K562 (cell line): ENCODE results near the gene GALNT7. TPM values are rescaled to one million over a fixed set of nuclear protein-coding genes. Genes with fewer than 3 reads are reported as not detected.

ENCODE experiments used
- CREBBP ChIP-seq: IDR thresholded peaks from one replicate; pipeline ENCODE4 v1.6.1; 2012; ENCODE audit warnings: low read depth, mild to moderate bottlenecking, control low read depth, inconsistent platforms, low read length
- ERF ChIP-seq: fragments of 450-650 bp; formaldehyde crosslinking; IDR thresholded peaks from 2 replicates; pipeline ENCODE4 v1.4.0; 2020; ENCODE audit warnings: mild to moderate bottlenecking, mixed read lengths
- KAT8 ChIP-seq: fragments of 450-650 bp; IDR thresholded peaks from 2 replicates; pipeline ENCODE4 v1.6.1; 2016; ENCODE audit warnings: low read depth, mild to moderate bottlenecking
- NCOA4 ChIP-seq: fragments of 450-650 bp; IDR thresholded peaks from 2 replicates; pipeline ENCODE4 v1.6.1; 2018; ENCODE audit warnings: mild to moderate bottlenecking; ENCODE audit not compliant: partially characterized antibody
- PPARD ChIP-seq: fragments of 250-450 bp; sonication (Bioruptor Pico); IDR thresholded peaks from 2 replicates; pipeline ENCODE4 v1.8.0; 2022; ENCODE audit warnings: inconsistent platforms, mild to moderate bottlenecking, moderate library complexity
- RFX7 ChIP-seq: fragments of 250-450 bp; sonication (Bioruptor Pico); IDR thresholded peaks from 2 replicates; pipeline ENCODE4 v1.5.1; 2021; ENCODE audit warnings: mild to moderate bottlenecking
- ZBTB7A ChIP-seq: IDR thresholded peaks from 2 replicates; pipeline ENCODE4 v1.6.1; 2011; ENCODE audit warnings: low read depth, mild to moderate bottlenecking, low read length, moderate library complexity, borderline replicate concordance; ENCODE audit not compliant: control insufficient read depth
- ZC3H4 ChIP-seq: sonication (generic); formaldehyde crosslinking; IDR thresholded peaks from 2 replicates; pipeline ENCODE4 v1.9.0; 2021; ENCODE audit warnings: missing genetic modification reagents, borderline replicate concordance
- polyA plus RNA-seq, 8 experiments: library from polyadenylated mRNA; depleted of rRNA in 4 of 8; stranded (reverse) in 5 of 8; unstranded in 3 of 8; fragments of >200 nt; fragmentation: Nextera tagmentation in 2 of 8; fragmentation: Illumina TruSeq in 1 of 8; extraction: Ambion mirVana in 2 of 8; extraction: Trizol in 1 of 8; gene quantifications; 2 replicates each; pipeline versions ENCODE4 v1.2.1 to v1.2.3, GENCODE V29; 2011 to 2014; ENCODE audit warnings: inconsistent platforms in 1 of 8, missing spikeins in 1 of 8
- total RNA-seq, 7 experiments: library from RNA; depleted of rRNA in 6 of 7; stranded (reverse); fragments of >200 nt in 6 of 7; fragmentation: Illumina TruSeq in 2 of 7; extraction: Trizol in 2 of 7; gene quantifications; 2 replicates each; pipeline versions ENCODE4 v1.2.1 to v1.2.3, GENCODE V29; 2011 to 2021; ENCODE audit warnings: low replicate concordance in 1 of 7
- TF ChIP-seq, protein P1 (sequence below): fragments of 200-600 bp; sonication (generic); IDR thresholded peaks from one replicate; pipeline ENCODE4 v1.6.1; 2012; ENCODE audit warnings: mild to moderate bottlenecking, low read depth, low read length, inconsistent platforms
- TF ChIP-seq, protein P2 (sequence below): fragments of 450-650 bp; IDR thresholded peaks from 2 replicates; pipeline ENCODE4 v1.6.1; 2017; ENCODE audit warnings: antibody characterized with exemption, mild to moderate bottlenecking
- TF ChIP-seq, protein P3 (sequence below): fragments of 450-650 bp; IDR thresholded peaks from 2 replicates; pipeline ENCODE4 v1.6.1; 2016

GALNT7 gene
- total and polyA plus RNA-seq, 9 of the 15 experiments (the other 6 are each of a cell fraction or from before 2014, with no cell fraction given), result 16.7 to 38.7 (median 31.1) TPM

DNA sequence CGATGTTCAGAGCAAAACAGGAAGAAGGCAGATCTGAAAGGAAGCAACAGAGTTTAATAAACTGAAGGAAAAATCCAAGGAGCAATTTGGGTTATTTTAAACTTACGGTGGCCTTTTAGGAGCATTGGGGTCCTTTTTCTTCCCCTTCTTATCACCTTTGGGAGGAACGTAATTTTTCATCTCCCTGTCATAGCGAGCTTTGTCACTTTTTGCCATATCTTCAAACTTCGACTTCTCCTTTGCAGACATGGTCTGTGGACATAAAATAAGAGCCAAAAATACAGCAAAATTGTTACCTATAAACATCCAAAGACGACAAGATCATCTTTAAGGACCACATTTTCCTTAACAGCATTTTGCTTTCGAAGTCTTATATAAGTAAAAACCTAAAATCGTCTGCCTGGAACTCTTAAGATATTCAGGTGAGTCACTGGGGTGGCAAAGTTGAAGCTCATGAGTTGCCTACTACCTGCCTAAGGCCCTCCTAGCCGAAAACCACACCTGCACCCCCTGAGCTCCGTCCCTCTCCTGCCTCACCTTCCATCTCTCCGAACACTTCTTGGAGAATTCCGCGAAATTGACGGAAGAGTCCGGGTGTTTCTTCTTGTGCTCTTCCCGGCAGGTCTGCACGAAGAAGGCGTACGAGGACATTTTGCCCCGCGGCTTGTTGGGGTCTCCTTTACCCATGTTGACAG lies 164.5 kb downstream of the GALNT7 start (continued):
- TF ChIP-seq, protein P1, sequence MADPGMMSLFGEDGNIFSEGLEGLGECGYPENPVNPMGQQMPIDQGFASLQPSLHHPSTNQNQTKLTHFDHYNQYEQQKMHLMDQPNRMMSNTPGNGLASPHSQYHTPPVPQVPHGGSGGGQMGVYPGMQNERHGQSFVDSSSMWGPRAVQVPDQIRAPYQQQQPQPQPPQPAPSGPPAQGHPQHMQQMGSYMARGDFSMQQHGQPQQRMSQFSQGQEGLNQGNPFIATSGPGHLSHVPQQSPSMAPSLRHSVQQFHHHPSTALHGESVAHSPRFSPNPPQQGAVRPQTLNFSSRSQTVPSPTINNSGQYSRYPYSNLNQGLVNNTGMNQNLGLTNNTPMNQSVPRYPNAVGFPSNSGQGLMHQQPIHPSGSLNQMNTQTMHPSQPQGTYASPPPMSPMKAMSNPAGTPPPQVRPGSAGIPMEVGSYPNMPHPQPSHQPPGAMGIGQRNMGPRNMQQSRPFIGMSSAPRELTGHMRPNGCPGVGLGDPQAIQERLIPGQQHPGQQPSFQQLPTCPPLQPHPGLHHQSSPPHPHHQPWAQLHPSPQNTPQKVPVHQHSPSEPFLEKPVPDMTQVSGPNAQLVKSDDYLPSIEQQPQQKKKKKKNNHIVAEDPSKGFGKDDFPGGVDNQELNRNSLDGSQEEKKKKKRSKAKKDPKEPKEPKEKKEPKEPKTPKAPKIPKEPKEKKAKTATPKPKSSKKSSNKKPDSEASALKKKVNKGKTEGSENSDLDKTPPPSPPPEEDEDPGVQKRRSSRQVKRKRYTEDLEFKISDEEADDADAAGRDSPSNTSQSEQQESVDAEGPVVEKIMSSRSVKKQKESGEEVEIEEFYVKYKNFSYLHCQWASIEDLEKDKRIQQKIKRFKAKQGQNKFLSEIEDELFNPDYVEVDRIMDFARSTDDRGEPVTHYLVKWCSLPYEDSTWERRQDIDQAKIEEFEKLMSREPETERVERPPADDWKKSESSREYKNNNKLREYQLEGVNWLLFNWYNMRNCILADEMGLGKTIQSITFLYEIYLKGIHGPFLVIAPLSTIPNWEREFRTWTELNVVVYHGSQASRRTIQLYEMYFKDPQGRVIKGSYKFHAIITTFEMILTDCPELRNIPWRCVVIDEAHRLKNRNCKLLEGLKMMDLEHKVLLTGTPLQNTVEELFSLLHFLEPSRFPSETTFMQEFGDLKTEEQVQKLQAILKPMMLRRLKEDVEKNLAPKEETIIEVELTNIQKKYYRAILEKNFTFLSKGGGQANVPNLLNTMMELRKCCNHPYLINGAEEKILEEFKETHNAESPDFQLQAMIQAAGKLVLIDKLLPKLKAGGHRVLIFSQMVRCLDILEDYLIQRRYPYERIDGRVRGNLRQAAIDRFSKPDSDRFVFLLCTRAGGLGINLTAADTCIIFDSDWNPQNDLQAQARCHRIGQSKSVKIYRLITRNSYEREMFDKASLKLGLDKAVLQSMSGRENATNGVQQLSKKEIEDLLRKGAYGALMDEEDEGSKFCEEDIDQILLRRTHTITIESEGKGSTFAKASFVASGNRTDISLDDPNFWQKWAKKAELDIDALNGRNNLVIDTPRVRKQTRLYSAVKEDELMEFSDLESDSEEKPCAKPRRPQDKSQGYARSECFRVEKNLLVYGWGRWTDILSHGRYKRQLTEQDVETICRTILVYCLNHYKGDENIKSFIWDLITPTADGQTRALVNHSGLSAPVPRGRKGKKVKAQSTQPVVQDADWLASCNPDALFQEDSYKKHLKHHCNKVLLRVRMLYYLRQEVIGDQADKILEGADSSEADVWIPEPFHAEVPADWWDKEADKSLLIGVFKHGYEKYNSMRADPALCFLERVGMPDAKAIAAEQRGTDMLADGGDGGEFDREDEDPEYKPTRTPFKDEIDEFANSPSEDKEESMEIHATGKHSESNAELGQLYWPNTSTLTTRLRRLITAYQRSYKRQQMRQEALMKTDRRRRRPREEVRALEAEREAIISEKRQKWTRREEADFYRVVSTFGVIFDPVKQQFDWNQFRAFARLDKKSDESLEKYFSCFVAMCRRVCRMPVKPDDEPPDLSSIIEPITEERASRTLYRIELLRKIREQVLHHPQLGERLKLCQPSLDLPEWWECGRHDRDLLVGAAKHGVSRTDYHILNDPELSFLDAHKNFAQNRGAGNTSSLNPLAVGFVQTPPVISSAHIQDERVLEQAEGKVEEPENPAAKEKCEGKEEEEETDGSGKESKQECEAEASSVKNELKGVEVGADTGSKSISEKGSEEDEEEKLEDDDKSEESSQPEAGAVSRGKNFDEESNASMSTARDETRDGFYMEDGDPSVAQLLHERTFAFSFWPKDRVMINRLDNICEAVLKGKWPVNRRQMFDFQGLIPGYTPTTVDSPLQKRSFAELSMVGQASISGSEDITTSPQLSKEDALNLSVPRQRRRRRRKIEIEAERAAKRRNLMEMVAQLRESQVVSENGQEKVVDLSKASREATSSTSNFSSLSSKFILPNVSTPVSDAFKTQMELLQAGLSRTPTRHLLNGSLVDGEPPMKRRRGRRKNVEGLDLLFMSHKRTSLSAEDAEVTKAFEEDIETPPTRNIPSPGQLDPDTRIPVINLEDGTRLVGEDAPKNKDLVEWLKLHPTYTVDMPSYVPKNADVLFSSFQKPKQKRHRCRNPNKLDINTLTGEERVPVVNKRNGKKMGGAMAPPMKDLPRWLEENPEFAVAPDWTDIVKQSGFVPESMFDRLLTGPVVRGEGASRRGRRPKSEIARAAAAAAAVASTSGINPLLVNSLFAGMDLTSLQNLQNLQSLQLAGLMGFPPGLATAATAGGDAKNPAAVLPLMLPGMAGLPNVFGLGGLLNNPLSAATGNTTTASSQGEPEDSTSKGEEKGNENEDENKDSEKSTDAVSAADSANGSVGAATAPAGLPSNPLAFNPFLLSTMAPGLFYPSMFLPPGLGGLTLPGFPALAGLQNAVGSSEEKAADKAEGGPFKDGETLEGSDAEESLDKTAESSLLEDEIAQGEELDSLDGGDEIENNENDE, result no peak
- TF ChIP-seq KAT8, result no peak
- TF ChIP-seq, protein P2, sequence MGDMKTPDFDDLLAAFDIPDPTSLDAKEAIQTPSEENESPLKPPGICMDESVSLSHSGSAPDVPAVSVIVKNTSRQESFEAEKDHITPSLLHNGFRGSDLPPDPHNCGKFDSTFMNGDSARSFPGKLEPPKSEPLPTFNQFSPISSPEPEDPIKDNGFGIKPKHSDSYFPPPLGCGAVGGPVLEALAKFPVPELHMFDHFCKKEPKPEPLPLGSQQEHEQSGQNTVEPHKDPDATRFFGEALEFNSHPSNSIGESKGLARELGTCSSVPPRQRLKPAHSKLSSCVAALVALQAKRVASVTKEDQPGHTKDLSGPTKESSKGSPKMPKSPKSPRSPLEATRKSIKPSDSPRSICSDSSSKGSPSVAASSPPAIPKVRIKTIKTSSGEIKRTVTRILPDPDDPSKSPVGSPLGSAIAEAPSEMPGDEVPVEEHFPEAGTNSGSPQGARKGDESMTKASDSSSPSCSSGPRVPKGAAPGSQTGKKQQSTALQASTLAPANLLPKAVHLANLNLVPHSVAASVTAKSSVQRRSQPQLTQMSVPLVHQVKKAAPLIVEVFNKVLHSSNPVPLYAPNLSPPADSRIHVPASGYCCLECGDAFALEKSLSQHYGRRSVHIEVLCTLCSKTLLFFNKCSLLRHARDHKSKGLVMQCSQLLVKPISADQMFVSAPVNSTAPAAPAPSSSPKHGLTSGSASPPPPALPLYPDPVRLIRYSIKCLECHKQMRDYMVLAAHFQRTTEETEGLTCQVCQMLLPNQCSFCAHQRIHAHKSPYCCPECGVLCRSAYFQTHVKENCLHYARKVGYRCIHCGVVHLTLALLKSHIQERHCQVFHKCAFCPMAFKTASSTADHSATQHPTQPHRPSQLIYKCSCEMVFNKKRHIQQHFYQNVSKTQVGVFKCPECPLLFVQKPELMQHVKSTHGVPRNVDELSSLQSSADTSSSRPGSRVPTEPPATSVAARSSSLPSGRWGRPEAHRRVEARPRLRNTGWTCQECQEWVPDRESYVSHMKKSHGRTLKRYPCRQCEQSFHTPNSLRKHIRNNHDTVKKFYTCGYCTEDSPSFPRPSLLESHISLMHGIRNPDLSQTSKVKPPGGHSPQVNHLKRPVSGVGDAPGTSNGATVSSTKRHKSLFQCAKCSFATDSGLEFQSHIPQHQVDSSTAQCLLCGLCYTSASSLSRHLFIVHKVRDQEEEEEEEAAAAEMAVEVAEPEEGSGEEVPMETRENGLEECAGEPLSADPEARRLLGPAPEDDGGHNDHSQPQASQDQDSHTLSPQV, result no peak
- no peak for TF ChIP-seq RFX7 (CRISPR knock-in tag)
- TF ChIP-seq, protein P3, sequence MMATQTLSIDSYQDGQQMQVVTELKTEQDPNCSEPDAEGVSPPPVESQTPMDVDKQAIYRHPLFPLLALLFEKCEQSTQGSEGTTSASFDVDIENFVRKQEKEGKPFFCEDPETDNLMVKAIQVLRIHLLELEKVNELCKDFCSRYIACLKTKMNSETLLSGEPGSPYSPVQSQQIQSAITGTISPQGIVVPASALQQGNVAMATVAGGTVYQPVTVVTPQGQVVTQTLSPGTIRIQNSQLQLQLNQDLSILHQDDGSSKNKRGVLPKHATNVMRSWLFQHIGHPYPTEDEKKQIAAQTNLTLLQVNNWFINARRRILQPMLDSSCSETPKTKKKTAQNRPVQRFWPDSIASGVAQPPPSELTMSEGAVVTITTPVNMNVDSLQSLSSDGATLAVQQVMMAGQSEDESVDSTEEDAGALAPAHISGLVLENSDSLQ, result peak; percentile 52
- no peak for TF ChIP-seq ZBTB7A
- no peak for TF ChIP-seq CREBBP
- TF ChIP-seq NCOA4, result no peak
- no peak for TF ChIP-seq ERF (CRISPR knock-in tag)
- TF ChIP-seq PPARD (CRISPR knock-in tag), result no peak
- peak; percentile 71; the same call in 1 of the 2 replicates for TF ChIP-seq ZC3H4
